ENCODE data around the gene BUB1. TPM values are rescaled to one million over a fixed set of nuclear protein-coding genes. Genes with fewer than 3 reads are reported as not detected.
"Not testable (repeated sequence)": the region's sequence is repeated elsewhere in the genome, so short reads cannot be mapped to it uniquely, and the experiment has no call there.

The BUB1 gene
- total RNA-seq, 2 experiments from 2014 or later: 90.8 to 102 TPM

GRCh38 chr2:110608788-110609502 is 68.9 kb downstream of the BUB1 start:
- H3K27ac Mint-ChIP-seq; POLR2A ChIA-PET; CTCF ChIA-PET; H3K36me3 Mint-ChIP-seq; intact Hi-C loops (cut with micrococcal nuclease); H3K4me3 Mint-ChIP-seq; H3K9me3 Mint-ChIP-seq; DNase-seq; H3K4me1 Mint-ChIP-seq (ENCODE audit: low read depth); H3K27me3 Mint-ChIP-seq: not testable (repeated sequence)

- H3K27ac Mint-ChIP-seq; intact Hi-C loops (cut with micrococcal nuclease); H3K9me3 Mint-ChIP-seq; H3K36me3 Mint-ChIP-seq; H3K27me3 Mint-ChIP-seq; H3K4me1 Mint-ChIP-seq (ENCODE audit: low read depth); DNase-seq; POLR2A ChIA-PET; H3K4me3 Mint-ChIP-seq; CTCF ChIA-PET: not testable (repeated sequence)
These were observed 72.8 kb downstream of the BUB1 start for GRCh38 chr2:110605057-110605456.

- DNase-seq; intact Hi-C loops (cut with micrococcal nuclease): not testable (repeated sequence)
These were observed 73.8 kb downstream of the BUB1 start for GRCh38 chr2:110603917-110604591.

GRCh38 chr2:110602139-110602538 is 75.7 kb downstream of the BUB1 start:
- H3K27me3 Mint-ChIP-seq; intact Hi-C loops (cut with micrococcal nuclease); H3K4me1 Mint-ChIP-seq (ENCODE audit: low read depth); H3K9me3 Mint-ChIP-seq; DNase-seq; H3K4me3 Mint-ChIP-seq; H3K36me3 Mint-ChIP-seq; H3K27ac Mint-ChIP-seq; POLR2A ChIA-PET; CTCF ChIA-PET: not testable (repeated sequence)

More at GRCh38 chr2:110603917-110604591, 73.8 kb downstream of the BUB1 start:
- H3K9me3 Mint-ChIP-seq; CTCF ChIA-PET; H3K4me1 Mint-ChIP-seq (ENCODE audit: low read depth); H3K36me3 Mint-ChIP-seq; H3K27ac Mint-ChIP-seq; H3K4me3 Mint-ChIP-seq; POLR2A ChIA-PET; H3K27me3 Mint-ChIP-seq: not testable (repeated sequence)

GRCh38 chr2:110591973-110592372 is 85.9 kb downstream of the BUB1 start:
- H3K27ac Mint-ChIP-seq; H3K27me3 Mint-ChIP-seq; POLR2A ChIA-PET; H3K4me3 Mint-ChIP-seq; H3K36me3 Mint-ChIP-seq; DNase-seq; intact Hi-C loops (cut with micrococcal nuclease); H3K9me3 Mint-ChIP-seq; H3K4me1 Mint-ChIP-seq (ENCODE audit: low read depth); CTCF ChIA-PET: not testable (repeated sequence)

- POLR2A ChIA-PET; H3K9me3 Mint-ChIP-seq; CTCF ChIA-PET; H3K27ac Mint-ChIP-seq; H3K4me3 Mint-ChIP-seq; H3K4me1 Mint-ChIP-seq (ENCODE audit: low read depth); intact Hi-C loops (cut with micrococcal nuclease); DNase-seq; H3K36me3 Mint-ChIP-seq; H3K27me3 Mint-ChIP-seq: not testable (repeated sequence)
These were observed 88.1 kb downstream of the BUB1 start for GRCh38 chr2:110589677-110590330.

- CTCF ChIA-PET; DNase-seq; POLR2A ChIA-PET; H3K4me3 Mint-ChIP-seq; H3K4me1 Mint-ChIP-seq (ENCODE audit: low read depth); H3K36me3 Mint-ChIP-seq; H3K27me3 Mint-ChIP-seq; intact Hi-C loops (cut with micrococcal nuclease); H3K27ac Mint-ChIP-seq; H3K9me3 Mint-ChIP-seq: not testable (repeated sequence)
These were observed 89.3 kb downstream of the BUB1 start for GRCh38 chr2:110588520-110588919.

Other genes starting within 250 kb of the BUB1 start
- 1 to 10 TPM; 3.1 to 3.3 TPM for gene LIMS4, start 205.2 kb downstream of the BUB1 start, total RNA-seq
- 1 to 10 TPM; 5.1 to 9.4 TPM for gene RGPD6, start 100.8 kb downstream of the BUB1 start, total RNA-seq
- gene ACOXL, start 54.5 kb upstream of the BUB1 start, total RNA-seq: under 1 TPM; 0.26 to 0.41 TPM

Data from activated CD4-positive, alpha-beta memory T cell treated with anti-CD3 and anti-CD28 coated beads for 36 hours (primary cell).